GM12878 (cell line): ENCODE data around the gene KIRREL3.
A peak's percentile ranks its signal among the peaks of the same experiment; 100 is the strongest.

Experiments used
- EZH2 ChIP-seq: IDR thresholded peaks from 2 replicates; pipeline ENCODE4 v1.6.1; 2012; ENCODE audit warnings: low read depth, mild to moderate bottlenecking, control low read depth, inconsistent platforms, low read length, borderline replicate concordance; ENCODE audit not compliant: control insufficient read depth
- TF ChIP-seq, protein P1 (sequence below), 3 experiments: IDR thresholded peaks in 2 of 3; conservative IDR thresholded peaks in 1 of 3; 2 replicates each; pipeline ENCODE4 v1.5.1; 2011; ENCODE audit warnings: low read depth in 3 of 3, low read length in 3 of 3, mild to moderate bottlenecking in 3 of 3, control low read depth in 2 of 3, moderate library complexity in 2 of 3, inconsistent platforms in 1 of 3, mixed read lengths in 1 of 3; ENCODE audit not compliant: control insufficient read depth in 2 of 3, insufficient read depth in 1 of 3; ENCODE audit errors: extremely low read depth in 1 of 3

DNA sequence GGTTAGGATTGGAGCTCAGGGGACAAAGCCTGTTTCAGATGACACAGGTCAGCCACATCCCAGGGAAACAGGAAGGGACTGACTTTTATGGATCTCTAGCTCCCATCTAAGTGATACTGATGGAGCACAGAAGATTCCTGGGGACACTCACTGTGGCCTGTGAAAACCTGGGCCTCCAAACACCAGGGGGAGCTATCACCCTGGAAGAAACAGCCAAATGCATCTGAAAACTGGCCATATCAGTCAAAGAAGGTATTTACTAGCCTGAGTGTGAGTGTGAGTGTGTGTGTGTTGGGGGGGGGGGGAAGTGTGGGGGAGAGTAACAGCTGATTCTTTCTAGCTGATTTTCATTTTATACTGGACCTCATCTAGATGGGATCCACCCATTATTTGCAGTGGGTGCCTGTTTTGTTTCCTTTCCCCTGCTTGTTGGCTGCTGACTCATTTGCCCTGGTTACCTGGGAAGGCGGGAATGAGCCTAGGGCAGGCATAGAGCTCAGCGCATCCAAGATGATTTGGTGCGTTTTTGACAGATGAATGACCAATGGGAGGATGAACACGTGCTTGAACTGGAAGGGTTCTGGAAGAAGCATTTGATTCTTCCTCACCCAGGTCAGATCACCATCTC is 284.0 kb downstream of the KIRREL3 start:
- no peak for TF ChIP-seq EZH2
- TF ChIP-seq, protein P1, sequence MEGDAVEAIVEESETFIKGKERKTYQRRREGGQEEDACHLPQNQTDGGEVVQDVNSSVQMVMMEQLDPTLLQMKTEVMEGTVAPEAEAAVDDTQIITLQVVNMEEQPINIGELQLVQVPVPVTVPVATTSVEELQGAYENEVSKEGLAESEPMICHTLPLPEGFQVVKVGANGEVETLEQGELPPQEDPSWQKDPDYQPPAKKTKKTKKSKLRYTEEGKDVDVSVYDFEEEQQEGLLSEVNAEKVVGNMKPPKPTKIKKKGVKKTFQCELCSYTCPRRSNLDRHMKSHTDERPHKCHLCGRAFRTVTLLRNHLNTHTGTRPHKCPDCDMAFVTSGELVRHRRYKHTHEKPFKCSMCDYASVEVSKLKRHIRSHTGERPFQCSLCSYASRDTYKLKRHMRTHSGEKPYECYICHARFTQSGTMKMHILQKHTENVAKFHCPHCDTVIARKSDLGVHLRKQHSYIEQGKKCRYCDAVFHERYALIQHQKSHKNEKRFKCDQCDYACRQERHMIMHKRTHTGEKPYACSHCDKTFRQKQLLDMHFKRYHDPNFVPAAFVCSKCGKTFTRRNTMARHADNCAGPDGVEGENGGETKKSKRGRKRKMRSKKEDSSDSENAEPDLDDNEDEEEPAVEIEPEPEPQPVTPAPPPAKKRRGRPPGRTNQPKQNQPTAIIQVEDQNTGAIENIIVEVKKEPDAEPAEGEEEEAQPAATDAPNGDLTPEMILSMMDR (IDR thresholded peaks at IDR 0.05 in 2 of 3, conservative IDR thresholded peaks at IDR 0.05 in 1 of 3; ENCODE audit: control insufficient read depth in 2 of 3, extremely low read depth in 1 of 3, insufficient read depth in 1 of 3, low read depth in 3 of 3, low read length in 3 of 3) = peak; percentile 76 to 80 (median 79)
